NCI-H524 treated with DMSO at 0.1 percent for 48 hours (cell line): ENCODE measurements around the gene ZMIZ1.

ENCODE experiments used
- DNase-seq: peaks from one replicate; lab custom pipeline; 2025; lab: John Stamatoyannopoulos, UW

ZMIZ1 gene

GRCh38 chr10:79052291-79053080 is 16.3 kb upstream of the ZMIZ1 start:
- no peak for DNase-seq

- DNase-seq, result no peak
Measured at GRCh38 chr10:79053081-79053434, 15.7 kb upstream of the ZMIZ1 start.

- no peak for DNase-seq
Measured at GRCh38 chr10:79053481-79054202, 15.1 kb upstream of the ZMIZ1 start.

- DNase-seq, result no peak
Measured at GRCh38 chr10:79054203-79055099, 14.3 kb upstream of the ZMIZ1 start.

GRCh38 chr10:79055100-79055782 is 13.5 kb upstream of the ZMIZ1 start:
- DNase-seq, result no peak

- DNase-seq, result no peak
Measured at GRCh38 chr10:79055892-79056291, 12.9 kb upstream of the ZMIZ1 start.

- DNase-seq, result no peak
Measured at GRCh38 chr10:79056361-79056735, 12.4 kb upstream of the ZMIZ1 start.

GRCh38 chr10:79056736-79057391 is 11.9 kb upstream of the ZMIZ1 start:
- no peak for DNase-seq

- no peak for DNase-seq
Measured at GRCh38 chr10:79057481-79058275, 11.1 kb upstream of the ZMIZ1 start.

- DNase-seq, result no peak
Measured at GRCh38 chr10:79058899-79059841, 9.6 kb upstream of the ZMIZ1 start.

- no peak for DNase-seq
Measured at GRCh38 chr10:79059859-79060379, 8.8 kb upstream of the ZMIZ1 start.

GRCh38 chr10:79060641-79061255 is 8.0 kb upstream of the ZMIZ1 start:
- no peak for DNase-seq

- DNase-seq, result no peak
Measured at GRCh38 chr10:79061441-79062315, 7.1 kb upstream of the ZMIZ1 start.

GRCh38 chr10:79063071-79063491 is 5.7 kb upstream of the ZMIZ1 start:
- no peak for DNase-seq

GRCh38 chr10:79063661-79064492 is 4.9 kb upstream of the ZMIZ1 start:
- no peak for DNase-seq

GRCh38 chr10:79065091-79065551 is 3.6 kb upstream of the ZMIZ1 start:
- DNase-seq, result no peak

- no peak for DNase-seq
Measured at GRCh38 chr10:79065853-79066252, 2.9 kb upstream of the ZMIZ1 start.
